Stimulated activated CD4-positive, alpha-beta T cell treated with anti-CD3 and anti-CD28 coated beads, TNF-alpha, amount 100 ng/mL, for 24 hours (primary cell): ENCODE results near the gene GRB14.
"Not testable (repeated sequence)": the region's sequence is repeated elsewhere in the genome, so short reads cannot be mapped to it uniquely, and the experiment has no call there.

Experiments
- DNase-seq, 3 experiments: peaks; one replicate each; pipeline ENCODE4 v3.0.0-alpha.2; 2020; ENCODE audit warnings: low read depth in 3 of 3

Gene GRB14

GRCh38 chr2:164495491-164496223 lies 125.6 kb downstream of the GRB14 start:
- no peak for DNase-seq

GRCh38 chr2:164485541-164485940 lies 135.7 kb downstream of the GRB14 start:
- no peak for DNase-seq

GRCh38 chr2:164479460-164479859 lies 141.8 kb downstream of the GRB14 start:
- no peak for DNase-seq

- no peak for DNase-seq
Observed at GRCh38 chr2:164478205-164478604, 143.1 kb downstream of the GRB14 start.

GRCh38 chr2:164474873-164475272 lies 146.4 kb downstream of the GRB14 start:
- DNase-seq, result no peak

- no peak for DNase-seq
Observed at GRCh38 chr2:164473021-164473420, 148.3 kb downstream of the GRB14 start.

GRCh38 chr2:164465047-164465446 lies 156.2 kb downstream of the GRB14 start:
- not testable (repeated sequence) for DNase-seq

- no peak for DNase-seq
Observed at GRCh38 chr2:164464376-164464775, 156.9 kb downstream of the GRB14 start.

GRCh38 chr2:164458792-164459191 lies 162.5 kb downstream of the GRB14 start:
- no peak for DNase-seq

GRCh38 chr2:164457271-164457670 lies 164.0 kb downstream of the GRB14 start:
- no peak for DNase-seq

GRCh38 chr2:164456619-164457018 lies 164.7 kb downstream of the GRB14 start:
- no peak for DNase-seq

GRCh38 chr2:164453656-164454305 lies 167.5 kb downstream of the GRB14 start:
- no peak for DNase-seq

- no peak for DNase-seq
Observed at GRCh38 chr2:164450278-164450677, 171.0 kb downstream of the GRB14 start.

- no peak for DNase-seq
Observed at GRCh38 chr2:164449706-164450105, 171.6 kb downstream of the GRB14 start.

GRCh38 chr2:164447660-164448059 lies 173.6 kb downstream of the GRB14 start:
- no peak for DNase-seq
